Activated T-cell treated with anti-CD3 and anti-CD28 coated beads, Interleukin-2, amount 50 U/mL, for 4 hours (primary cell): Measurements from ENCODE around the gene KCNH1. TPM values are rescaled to one million over a fixed set of nuclear protein-coding genes. Genes with fewer than 3 reads are reported as not detected.

Source experiments
- ATAC-seq, 2 donors: fragments of 200-7000 bp; cut with Tn5 transposase; one replicate each; pipeline ENCODE4 v1.10.0; 2021
- DNase-seq: peaks from one replicate; pipeline ENCODE4 v3.0.0-alpha.2; 2020
- H3K27me3 Mint-ChIP-seq: one replicate; pipeline ENCODE4 v1.8.0; 2021; ENCODE audit warnings: low read depth, mixed read lengths
- H3K36me3 Mint-ChIP-seq: one replicate; pipeline ENCODE4 v1.8.0; 2022; ENCODE audit warnings: mixed read lengths; ENCODE audit not compliant: insufficient read depth
- H3K4me1 Mint-ChIP-seq: one replicate; pipeline ENCODE4 v1.8.0; 2021; ENCODE audit warnings: low read depth, mixed read lengths
- H3K4me3 Mint-ChIP-seq: one replicate; pipeline ENCODE4 v1.8.0; 2021; ENCODE audit warnings: mild to moderate bottlenecking, moderate library complexity, mixed read lengths
- H3K9me3 Mint-ChIP-seq: one replicate; pipeline ENCODE4 v1.8.0; 2021; ENCODE audit warnings: mixed read lengths
- total RNA-seq, 3 donors: library from RNA; stranded (reverse); gene quantifications; one replicate each; pipeline ENCODE4 v1.2.1, GENCODE V29; 2021

Gene KCNH1
- not detected for total RNA-seq

- ATAC-seq (peak; percentile 95 to 96), DNase-seq (peak; percentile 69)
- H3K9me3 Mint-ChIP-seq, result no peaks in the 10 kb centered on the region
- peaks cover 65% of the 10 kb centered on the region for H3K27me3 Mint-ChIP-seq
- peaks cover 7% of the 10 kb centered on the region for H3K4me1 Mint-ChIP-seq
- no peaks in the 10 kb centered on the region for H3K36me3 Mint-ChIP-seq
- peak within 1 kb of the TSS; percentile 74 for H3K4me3 Mint-ChIP-seq
These were observed at the start of gene KCNH1 for GRCh38 chr1:211133836-211134669. TSS of gene KCNH1 (minus strand) at chr1:211134148. CDS start at chr1:211133945, 203 bp downstream.

- H3K4me1 Mint-ChIP-seq, result no peaks in the 10 kb centered on the region
- no peak for DNase-seq
- H3K9me3 Mint-ChIP-seq, result no peaks in the 10 kb centered on the region
- no peak for ATAC-seq
- H3K36me3 Mint-ChIP-seq, result no peaks in the 10 kb centered on the region
- no peak overlapping the region for H3K4me3 Mint-ChIP-seq
- peaks cover 10% of the 10 kb centered on the region for H3K27me3 Mint-ChIP-seq
These were observed 48.8 kb upstream of the KCNH1 start for GRCh38 chr1:211182746-211183145.

GRCh38 chr1:211174375-211174774, 40.4 kb upstream of the KCNH1 start:
- peaks cover 4% of the 10 kb centered on the region for H3K36me3 Mint-ChIP-seq
- no peak overlapping the region for H3K4me3 Mint-ChIP-seq
- ATAC-seq, result no peak
- DNase-seq, result no peak
- no peaks in the 10 kb centered on the region for H3K4me1 Mint-ChIP-seq
- peaks cover 21% of the 10 kb centered on the region for H3K9me3 Mint-ChIP-seq
- H3K27me3 Mint-ChIP-seq, result peaks cover 2% of the 10 kb centered on the region

GRCh38 chr1:211172657-211173056, 38.7 kb upstream of the KCNH1 start:
- H3K9me3 Mint-ChIP-seq, result peaks cover 32% of the 10 kb centered on the region
- DNase-seq, result no peak

GRCh38 chr1:211169353-211169752, 35.4 kb upstream of the KCNH1 start:
- no peak for DNase-seq
- Mint-ChIP-seq H3K4me1 (no peaks in the 10 kb centered on the region), H3K4me3 (no peak overlapping the region), H3K36me3 (peaks cover 5% of the 10 kb centered on the region), H3K27me3 (peaks cover 5% of the 10 kb centered on the region), H3K9me3 (peaks cover 32% of the 10 kb centered on the region)
- no peak for ATAC-seq

More at GRCh38 chr1:211172657-211173056, 38.7 kb upstream of the KCNH1 start:
- ATAC-seq, result no peak
- Mint-ChIP-seq H3K27me3 (no peaks in the 10 kb centered on the region), H3K4me1 (no peaks in the 10 kb centered on the region), H3K4me3 (no peak overlapping the region), H3K36me3 (peaks cover 5% of the 10 kb centered on the region)

- Mint-ChIP-seq H3K4me1 (peaks cover 4% of the 10 kb centered on the region), H3K36me3 (peaks cover 5% of the 10 kb centered on the region), H3K9me3 (peaks cover 18% of the 10 kb centered on the region), H3K27me3 (peaks cover 10% of the 10 kb centered on the region), H3K4me3 (no peak overlapping the region)
- DNase-seq, result no peak
- no peak for ATAC-seq
These were observed 24.9 kb upstream of the KCNH1 start for GRCh38 chr1:211158866-211159265.

- peaks cover 5% of the 10 kb centered on the region for H3K36me3 Mint-ChIP-seq
- H3K4me1 Mint-ChIP-seq, result peaks cover 4% of the 10 kb centered on the region
- no peak overlapping the region for H3K4me3 Mint-ChIP-seq
- peaks cover 18% of the 10 kb centered on the region for H3K9me3 Mint-ChIP-seq
- no peaks in the 10 kb centered on the region for H3K27me3 Mint-ChIP-seq
- ATAC-seq (no peak), DNase-seq (no peak)
These were observed 21.1 kb upstream of the KCNH1 start for GRCh38 chr1:211155040-211155439.

GRCh38 chr1:211153932-211154331, 20.0 kb upstream of the KCNH1 start:
- no peak for DNase-seq
- H3K27me3 Mint-ChIP-seq, result no peaks in the 10 kb centered on the region
- no peak for ATAC-seq

GRCh38 chr1:211148366-211148765, 14.4 kb upstream of the KCNH1 start:
- H3K4me1 Mint-ChIP-seq, result no peaks in the 10 kb centered on the region
- peaks cover 6% of the 10 kb centered on the region for H3K27me3 Mint-ChIP-seq
- no peak for ATAC-seq
- no peak overlapping the region for H3K4me3 Mint-ChIP-seq
- no peak for DNase-seq
- H3K9me3 Mint-ChIP-seq, result no peaks in the 10 kb centered on the region
- H3K36me3 Mint-ChIP-seq, result no peaks in the 10 kb centered on the region

More at GRCh38 chr1:211153932-211154331, 20.0 kb upstream of the KCNH1 start:
- peaks cover 15% of the 10 kb centered on the region for H3K9me3 Mint-ChIP-seq
- H3K4me1 Mint-ChIP-seq, result peaks cover 4% of the 10 kb centered on the region
- no peak overlapping the region for H3K4me3 Mint-ChIP-seq
- H3K36me3 Mint-ChIP-seq, result peaks cover 5% of the 10 kb centered on the region

- Mint-ChIP-seq H3K4me1 (no peaks in the 10 kb centered on the region), H3K4me3 (no peak overlapping the region), H3K36me3 (no peaks in the 10 kb centered on the region), H3K9me3 (no peaks in the 10 kb centered on the region), H3K27me3 (peaks cover 19% of the 10 kb centered on the region)
- DNase-seq (no peak), ATAC-seq (no peak)
These were observed 12.0 kb upstream of the KCNH1 start for GRCh38 chr1:211145944-211146343.

- DNase-seq (no peak), ATAC-seq (no peak)
- Mint-ChIP-seq H3K27me3 (peaks cover 72% of the 10 kb centered on the region), H3K36me3 (no peaks in the 10 kb centered on the region), H3K4me3 (no peak overlapping the region), H3K9me3 (no peaks in the 10 kb centered on the region), H3K4me1 (peaks cover 7% of the 10 kb centered on the region)
These were observed 1.5 kb upstream of the KCNH1 start for GRCh38 chr1:211135342-211135950.

GRCh38 chr1:211133393-211133835, 534 bp downstream of the KCNH1 start:
- Mint-ChIP-seq H3K4me3 (peak overlapping the region; percentile 74), H3K27me3 (peaks cover 61% of the 10 kb centered on the region)

GRCh38 chr1:211132721-211133392, 1.1 kb downstream of the KCNH1 start:
- ATAC-seq, result no peak
- H3K4me1 Mint-ChIP-seq, result peaks cover 7% of the 10 kb centered on the region
- no peak overlapping the region for H3K4me3 Mint-ChIP-seq
- H3K36me3 Mint-ChIP-seq, result no peaks in the 10 kb centered on the region
- H3K9me3 Mint-ChIP-seq, result no peaks in the 10 kb centered on the region
- peaks cover 58% of the 10 kb centered on the region for H3K27me3 Mint-ChIP-seq
- no peak for DNase-seq

More at GRCh38 chr1:211133393-211133835, 534 bp downstream of the KCNH1 start:
- peaks cover 7% of the 10 kb centered on the region for H3K4me1 Mint-ChIP-seq
- peak; percentile 22 for DNase-seq
- ATAC-seq, result peak; percentile 44 to 56
- H3K36me3 Mint-ChIP-seq, result no peaks in the 10 kb centered on the region
- H3K9me3 Mint-ChIP-seq, result no peaks in the 10 kb centered on the region

GRCh38 chr1:211129776-211130175, 4.2 kb downstream of the KCNH1 start:
- Mint-ChIP-seq H3K4me3 (no peak overlapping the region), H3K4me1 (peaks cover 7% of the 10 kb centered on the region), H3K27me3 (peaks cover 40% of the 10 kb centered on the region), H3K9me3 (no peaks in the 10 kb centered on the region), H3K36me3 (no peaks in the 10 kb centered on the region)
- no peak for DNase-seq
- no peak for ATAC-seq
